ENCODE measurements around the gene C11orf52. TPM values are rescaled to one million over a fixed set of nuclear protein-coding genes. Genes with fewer than 3 reads are reported as not detected.

Gene C11orf52
- total RNA-seq, 1 donor from 2014 or later = 1.2 TPM

DNA sequence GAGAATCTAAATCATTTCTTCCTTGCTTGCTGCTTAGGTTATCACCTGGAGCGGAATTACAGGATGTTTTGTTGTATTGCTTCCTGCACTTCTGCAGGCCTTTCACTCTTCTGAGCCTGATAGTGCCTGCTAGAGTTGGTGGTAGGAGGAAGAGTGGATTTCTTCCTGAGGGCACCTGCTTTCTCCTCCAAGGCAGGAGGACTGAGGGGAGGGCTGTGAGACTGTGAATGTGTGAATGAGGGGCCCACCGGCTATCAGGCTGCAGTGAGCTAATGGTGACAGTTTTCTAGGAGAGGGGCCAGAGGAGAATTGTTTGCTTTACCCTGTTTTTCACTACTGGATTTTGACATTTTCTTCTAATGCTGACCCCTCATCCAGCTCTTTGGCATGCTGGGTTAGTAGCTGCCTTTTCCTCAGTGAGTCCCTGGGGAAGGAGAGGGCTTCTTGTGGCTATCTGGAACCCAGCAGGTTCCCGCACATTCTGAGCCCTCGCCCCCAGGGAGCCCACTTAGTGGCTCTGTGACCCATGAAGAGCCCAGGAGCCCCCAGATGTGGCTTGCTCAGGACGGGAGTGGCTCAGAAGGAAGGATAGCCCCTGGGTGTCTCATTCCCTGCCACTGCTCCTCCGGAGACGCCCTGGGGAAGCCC, 57.5 kb downstream of the C11orf52 start:
- H3K9me3 ChIP-seq (replicated peaks) = no peaks in the 10 kb centered on the region
- intact Hi-C loops (cut with micrococcal nuclease) = loop anchor here (5.0 kb wide), 1 partner anchor 44 kb away; no protein-coding TSS in a partner anchor
- no peak for DNase-seq

More for the DNA sequence above, 57.5 kb downstream of the C11orf52 start:
- Histone ChIP-seq H3K36me3 (peaks cover 1% of the 10 kb centered on the region), H3K4me3 (peak overlapping the region; percentile 78), H3K27me3 (ENCODE audit: low read depth) (peaks cover 6% of the 10 kb centered on the region), H3K27ac (replicated peaks) (peak overlapping the region; percentile 87), H3K4me1 (peaks cover 56% of the 10 kb centered on the region)
- TF ChIP-seq, protein P1, sequence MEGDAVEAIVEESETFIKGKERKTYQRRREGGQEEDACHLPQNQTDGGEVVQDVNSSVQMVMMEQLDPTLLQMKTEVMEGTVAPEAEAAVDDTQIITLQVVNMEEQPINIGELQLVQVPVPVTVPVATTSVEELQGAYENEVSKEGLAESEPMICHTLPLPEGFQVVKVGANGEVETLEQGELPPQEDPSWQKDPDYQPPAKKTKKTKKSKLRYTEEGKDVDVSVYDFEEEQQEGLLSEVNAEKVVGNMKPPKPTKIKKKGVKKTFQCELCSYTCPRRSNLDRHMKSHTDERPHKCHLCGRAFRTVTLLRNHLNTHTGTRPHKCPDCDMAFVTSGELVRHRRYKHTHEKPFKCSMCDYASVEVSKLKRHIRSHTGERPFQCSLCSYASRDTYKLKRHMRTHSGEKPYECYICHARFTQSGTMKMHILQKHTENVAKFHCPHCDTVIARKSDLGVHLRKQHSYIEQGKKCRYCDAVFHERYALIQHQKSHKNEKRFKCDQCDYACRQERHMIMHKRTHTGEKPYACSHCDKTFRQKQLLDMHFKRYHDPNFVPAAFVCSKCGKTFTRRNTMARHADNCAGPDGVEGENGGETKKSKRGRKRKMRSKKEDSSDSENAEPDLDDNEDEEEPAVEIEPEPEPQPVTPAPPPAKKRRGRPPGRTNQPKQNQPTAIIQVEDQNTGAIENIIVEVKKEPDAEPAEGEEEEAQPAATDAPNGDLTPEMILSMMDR (IDR thresholded peaks at IDR 0.05; ENCODE audit: borderline replicate concordance) = no peak

Other genes starting within 250 kb of the C11orf52 start
- 6.5 TPM for gene PPP2R1B, start 152.5 kb upstream of the C11orf52 start, total RNA-seq
- gene ALG9, start 47.3 kb upstream of the C11orf52 start, total RNA-seq = 14.4 TPM
- 0.93 TPM for gene FDXACB1, start 39.7 kb upstream of the C11orf52 start, total RNA-seq
- gene CFAP68, start 39.4 kb upstream of the C11orf52 start, total RNA-seq = 26.0 TPM
- 6,704 TPM for gene CRYAB, start 7.1 kb upstream of the C11orf52 start, total RNA-seq
- gene HSPB2, start 6.2 kb upstream of the C11orf52 start, total RNA-seq = 36.5 TPM
- gene DIXDC1, start 18.4 kb downstream of the C11orf52 start, total RNA-seq = 20.2 TPM
- gene DLAT, start 106.5 kb downstream of the C11orf52 start, total RNA-seq = 176 TPM
- 2.2 TPM for gene PIH1D2, start 155.1 kb downstream of the C11orf52 start, total RNA-seq
- 7.6 TPM for gene NKAPD1, start 155.4 kb downstream of the C11orf52 start, total RNA-seq
- gene TIMM8B, start 167.8 kb downstream of the C11orf52 start, total RNA-seq = 189 TPM
- gene SDHD, start 168.0 kb downstream of the C11orf52 start, total RNA-seq = 290 TPM
- gene IL18, start 245.2 kb downstream of the C11orf52 start, total RNA-seq = 1.6 TPM
- 0.22 TPM for gene TEX12, start 248.5 kb downstream of the C11orf52 start, total RNA-seq

All from left ventricle myocardium inferior (tissue), 1 donor.